SK-N-SH (cell line): ENCODE measurements around the gene DNAJA2. TPM values are rescaled to one million over a fixed set of nuclear protein-coding genes. Genes with fewer than 3 reads are reported as not detected.

Source experiments
- CTCF ChIA-PET: fragments of 300-600, 350-600 bp; formaldehyde crosslinking; extraction: SDS; loops from one replicate; lab custom pipeline; 2021; lab: Yijun Ruan, JAX
- POLR2A ChIA-PET: fragments of 350-600 bp; sonication (Branson Sonifier 250); formaldehyde crosslinking; extraction: SDS; loops from one replicate; lab custom pipeline; 2020; ENCODE audit warnings: antibody characterized with exemption, inconsistent platforms; lab: Yijun Ruan, JAX
- DNase-seq: peaks from one replicate; pipeline ENCODE4 v3.0.0; 2012
- H2AFZ ChIP-seq: fragments of 200-600 bp; sonication (generic); 2 replicates; pipeline ENCODE4 v1.8.1; 2016; ENCODE audit warnings: antibody characterized with exemption, mild to moderate bottlenecking, low read depth
- H3F3A ChIP-seq: fragments of 200-600 bp; sonication (generic); replicated peaks from 2 replicates; pipeline ENCODE3; 2016; ENCODE audit warnings: antibody characterized with exemption, mild to moderate bottlenecking; ENCODE audit not compliant: insufficient read depth
- H3K27ac ChIP-seq, 2 experiments: fragments of 200-500 bp in 1 of 2; fragments of 200-600 bp in 1 of 2; sonication (Bioruptor generic) in 1 of 2; sonication (generic), shearing (Covaris generic) in 1 of 2; 2 replicates each; pipeline versions ENCODE4 v1.5.1 to v1.6.1; 2014 to 2016; ENCODE audit warnings: low read depth in 2 of 2, inconsistent platforms in 1 of 2, low read length in 1 of 2, mild to moderate bottlenecking in 1 of 2, mixed read lengths in 1 of 2
- H3K27me3 ChIP-seq: fragments of 200-600 bp; sonication (generic), shearing (Covaris generic); 2 replicates; pipeline ENCODE4 v1.6.1; 2016; ENCODE audit warnings: mixed run types; ENCODE audit not compliant: insufficient read depth
- H3K36me3 ChIP-seq, 2 experiments: fragments of 200-500 bp in 1 of 2; fragments of 200-600 bp in 1 of 2; sonication (Bioruptor generic) in 1 of 2; sonication (generic) in 1 of 2; replicated peaks in 1 of 2; 2 replicates each; pipeline versions ENCODE3 to v1.5.1; 2014 to 2016; ENCODE audit warnings: low read length in 1 of 2, mild to moderate bottlenecking in 1 of 2; ENCODE audit not compliant: insufficient read depth in 2 of 2, control insufficient read depth in 1 of 2
- H3K4me1 ChIP-seq, 2 experiments: fragments of 200-500 bp in 1 of 2; fragments of 200-600 bp in 1 of 2; sonication (Bioruptor generic) in 1 of 2; sonication (generic), shearing (Covaris generic) in 1 of 2; 2 replicates each; pipeline versions ENCODE4 v1.5.1 to v1.6.1; 2014 to 2016; ENCODE audit warnings: low read depth in 1 of 2, low read length in 1 of 2, mixed run types in 1 of 2; ENCODE audit not compliant: insufficient read depth in 2 of 2, control insufficient read depth in 1 of 2
- H3K4me2 ChIP-seq: fragments of 200-600 bp; sonication (generic), shearing (Covaris generic); 2 replicates; pipeline ENCODE4 v1.6.1; 2017; ENCODE audit warnings: mixed run types
- H3K4me3 ChIP-seq, 2 experiments: fragments of 200-500 bp in 1 of 2; fragments of 200-600 bp in 1 of 2; sonication (Bioruptor generic) in 1 of 2; sonication (generic), shearing (Covaris generic) in 1 of 2; 2 replicates each; pipeline versions ENCODE4 v1.5.1 to v1.8.1; 2014 to 2016; ENCODE audit warnings: low read depth in 2 of 2, inconsistent platforms in 1 of 2, low read length in 1 of 2, mild to moderate bottlenecking in 1 of 2, mixed read lengths in 1 of 2, moderate library complexity in 1 of 2
- H3K79me2 ChIP-seq: fragments of 200-600 bp; sonication (generic); 2 replicates; pipeline ENCODE4 v1.8.1; 2017; ENCODE audit warnings: mild to moderate bottlenecking; ENCODE audit not compliant: insufficient read depth
- H3K9ac ChIP-seq: fragments of 200-600 bp; sonication (generic); 2 replicates; pipeline ENCODE4 v1.6.1; 2017; ENCODE audit warnings: mixed run types
- H3K9me2 ChIP-seq: fragments of 200-600 bp; sonication (generic); 2 replicates; pipeline ENCODE4 v1.6.1; 2017; ENCODE audit warnings: mixed run types
- H3K9me3 ChIP-seq: fragments of 200-600 bp; sonication (generic); 2 replicates; pipeline ENCODE4 v1.6.1; 2017; ENCODE audit warnings: mixed run types, mild to moderate bottlenecking, moderate library complexity
- H4K20me1 ChIP-seq: fragments of 200-600 bp; sonication (generic); 2 replicates; pipeline ENCODE4 v1.6.1; 2017; ENCODE audit warnings: mild to moderate bottlenecking, mixed run types; ENCODE audit not compliant: insufficient read depth
- CHD2 ChIP-seq: fragments of 150-350 bp; IDR thresholded peaks from 2 replicates; pipeline ENCODE4 v1.6.1; 2018; ENCODE audit warnings: low read length; ENCODE audit not compliant: partially characterized antibody
- CTCF ChIP-seq: fragments of 200-600 bp; sonication (generic); IDR thresholded peaks from 2 replicates; pipeline ENCODE4 v1.6.1; 2017; ENCODE audit warnings: antibody characterized with exemption, mild to moderate bottlenecking, moderate library complexity
- ELF1 ChIP-seq: IDR thresholded peaks from 2 replicates; pipeline ENCODE4 v1.4.0; 2012
- EP300 ChIP-seq, 2 experiments: IDR thresholded peaks; 2 replicates each; pipeline versions ENCODE4 v1.4.0 to v1.6.1; 2012; ENCODE audit warnings: borderline replicate concordance in 1 of 2, low read depth in 1 of 2, low read length in 1 of 2
- EZH2phosphoT487 ChIP-seq: fragments of 200-600 bp; sonication (generic); IDR thresholded peaks from 2 replicates; pipeline ENCODE4 v1.6.1; 2017; ENCODE audit warnings: low read depth, mixed run types, mild to moderate bottlenecking, antibody characterized with exemption, moderate library complexity, borderline replicate concordance
- FOXM1 ChIP-seq: IDR thresholded peaks from 2 replicates; pipeline ENCODE4 v1.4.0; 2012; ENCODE audit warnings: low read depth, mild to moderate bottlenecking
- GABPA ChIP-seq: IDR thresholded peaks from 2 replicates; pipeline ENCODE4 v1.4.0; 2012; ENCODE audit warnings: low read depth, mild to moderate bottlenecking
- GATA2 ChIP-seq: sonication (generic); formaldehyde crosslinking; IDR thresholded peaks from 2 replicates; pipeline ENCODE4 v1.5.0; 2020; ENCODE audit warnings: mild to moderate bottlenecking, missing genetic modification reagents
- IRF3 ChIP-seq: fragments of 150-350 bp; IDR thresholded peaks from 2 replicates; pipeline ENCODE4 v1.6.1; 2016; ENCODE audit warnings: mild to moderate bottlenecking, low read depth, low read length
- NRF1 ChIP-seq: IDR thresholded peaks from 2 replicates; pipeline ENCODE4 v1.6.1; 2012; ENCODE audit warnings: low read depth, mild to moderate bottlenecking, low read length
- PBX3 ChIP-seq: IDR thresholded peaks from 2 replicates; pipeline ENCODE4; 2012
- POLR2AphosphoS5 ChIP-seq: IDR thresholded peaks from 2 replicates; pipeline ENCODE4 v1.6.1; 2012; ENCODE audit warnings: low read depth, low read length
- RAD21 ChIP-seq: IDR thresholded peaks from 2 replicates; pipeline ENCODE4 v1.6.1; 2012; ENCODE audit warnings: mild to moderate bottlenecking, low read length
- RFX5 ChIP-seq: IDR thresholded peaks from 2 replicates; pipeline ENCODE4 v1.6.1; 2012; ENCODE audit warnings: mild to moderate bottlenecking, improper control_type of control experiment, low read length
- RXRA ChIP-seq: IDR thresholded peaks from 2 replicates; pipeline ENCODE4 v1.4.0; 2012; ENCODE audit warnings: low read depth, mild to moderate bottlenecking, borderline replicate concordance
- SMC3 ChIP-seq: IDR thresholded peaks from 2 replicates; pipeline ENCODE4 v1.6.1; 2012; ENCODE audit warnings: low read depth, low read length, improper control_type of control experiment
- TAF1 ChIP-seq: IDR thresholded peaks from 2 replicates; pipeline ENCODE4 v1.6.1; 2012; ENCODE audit warnings: low read depth, mild to moderate bottlenecking, low read length, moderate library complexity, borderline replicate concordance
- TEAD4 ChIP-seq: IDR thresholded peaks from 2 replicates; pipeline ENCODE4 v1.4.0; 2012; ENCODE audit warnings: mild to moderate bottlenecking, borderline replicate concordance; ENCODE audit not compliant: insufficient read depth
- USF1 ChIP-seq: IDR thresholded peaks from 2 replicates; pipeline ENCODE4 v1.4.0; 2012; ENCODE audit warnings: low read depth, borderline replicate concordance
- USF2 ChIP-seq: fragments of 150-350 bp; IDR thresholded peaks from 2 replicates; pipeline ENCODE4 v1.6.1; 2017; ENCODE audit warnings: antibody characterized with exemption, low read length, low read depth, borderline replicate concordance
- YY1 ChIP-seq: IDR thresholded peaks from 2 replicates; pipeline ENCODE4 v1.4.0; 2012; ENCODE audit warnings: low read depth, mild to moderate bottlenecking
- ZBTB33 ChIP-seq: IDR thresholded peaks from 2 replicates; pipeline ENCODE4 v1.4.0; 2012; ENCODE audit warnings: low read depth, borderline replicate concordance
- WGBS: methylation state at CpG from one replicate; pipeline ENCODE4 v1.1.6; 2017; ENCODE audit warnings: low lambda C conversion rate; 5-methylcytosine and 5-hydroxymethylcytosine counted together
- polyA plus RNA-seq, 3 experiments: library from polyadenylated mRNA; depleted of rRNA; stranded (reverse); fragments of >200 nt; gene quantifications; 2 replicates each; pipeline ENCODE4 v1.2.3, GENCODE V29; 2012

The DNAJA2 gene
- polyA plus RNA-seq, 1 of the 3 experiments (the other 2 are of a cell fraction), result 9.7 TPM

GRCh38 chr16:46929378-46930332, 43.8 kb downstream of the DNAJA2 start:
- no peaks in the 10 kb centered on the region for H3K9me2 ChIP-seq
- no peaks in the 10 kb centered on the region for H3K4me1 ChIP-seq
- 86% methylated on average over 13 of the region's 43 CpGs for WGBS

More at GRCh38 chr16:46929378-46930332, 43.8 kb downstream of the DNAJA2 start:
- H4K20me1 ChIP-seq, result no peaks in the 10 kb centered on the region
- CTCF ChIA-PET, result interaction anchor here (0.6 to 6.5 kb wide), 39 partner anchors 9 to 1245 kb away, joined by 3 to 71 read pairs (median 3); partner anchors contain the start of gene GPT2
- no peaks in the 10 kb centered on the region for H3K27me3 ChIP-seq
- no peaks in the 10 kb centered on the region for H3K79me2 ChIP-seq
- peaks cover 5 to 21% of the 10 kb centered on the region in 2 experiments for H3K36me3 ChIP-seq
- no peaks in the 10 kb centered on the region for H3F3A ChIP-seq
- peak; percentile 92 for DNase-seq
- TF ChIP-seq POLR2AphosphoS5, result no peak
- no peak for TF ChIP-seq RFX5
- no peak for TF ChIP-seq FOXM1
- no peak for TF ChIP-seq ELF1
- TF ChIP-seq NRF1, result no peak
- TF ChIP-seq PBX3, result no peak
- no peak for TF ChIP-seq USF1
- no peak for TF ChIP-seq EZH2phosphoT487
- TF ChIP-seq SMC3, result peak; percentile 60
- no peak for TF ChIP-seq GATA2
- no peak for TF ChIP-seq YY1
- TF ChIP-seq GABPA, result no peak
- no peak for TF ChIP-seq ZBTB33
- no peak for TF ChIP-seq CHD2
- TF ChIP-seq RXRA, result no peak
- no peak for TF ChIP-seq TAF1
- no peak for TF ChIP-seq EP300 (IDR thresholded peaks at IDR 0.05; ENCODE audit: borderline replicate concordance in 1 of 2, low read depth in 1 of 2, low read length in 1 of 2)
- no peak for TF ChIP-seq USF2
- TF ChIP-seq RAD21, result peak; percentile 65
- TF ChIP-seq TEAD4, result no peak
- peak; percentile 91 for TF ChIP-seq CTCF
- no peak for TF ChIP-seq IRF3
- H3K4me3 ChIP-seq, result no peak overlapping the region; a peak in 1 of 4 replicates
- no peak overlapping the region for H3K27ac ChIP-seq
- POLR2A ChIA-PET, result no interaction called here
- H3K9me3 ChIP-seq, result no peaks in the 10 kb centered on the region
- H3K4me2 ChIP-seq, result no peak overlapping the region
- H2AFZ ChIP-seq, result no peak overlapping the region
- H3K9ac ChIP-seq, result no peak overlapping the region
